ENCODE results near the gene IGFBP3.

DNA sequence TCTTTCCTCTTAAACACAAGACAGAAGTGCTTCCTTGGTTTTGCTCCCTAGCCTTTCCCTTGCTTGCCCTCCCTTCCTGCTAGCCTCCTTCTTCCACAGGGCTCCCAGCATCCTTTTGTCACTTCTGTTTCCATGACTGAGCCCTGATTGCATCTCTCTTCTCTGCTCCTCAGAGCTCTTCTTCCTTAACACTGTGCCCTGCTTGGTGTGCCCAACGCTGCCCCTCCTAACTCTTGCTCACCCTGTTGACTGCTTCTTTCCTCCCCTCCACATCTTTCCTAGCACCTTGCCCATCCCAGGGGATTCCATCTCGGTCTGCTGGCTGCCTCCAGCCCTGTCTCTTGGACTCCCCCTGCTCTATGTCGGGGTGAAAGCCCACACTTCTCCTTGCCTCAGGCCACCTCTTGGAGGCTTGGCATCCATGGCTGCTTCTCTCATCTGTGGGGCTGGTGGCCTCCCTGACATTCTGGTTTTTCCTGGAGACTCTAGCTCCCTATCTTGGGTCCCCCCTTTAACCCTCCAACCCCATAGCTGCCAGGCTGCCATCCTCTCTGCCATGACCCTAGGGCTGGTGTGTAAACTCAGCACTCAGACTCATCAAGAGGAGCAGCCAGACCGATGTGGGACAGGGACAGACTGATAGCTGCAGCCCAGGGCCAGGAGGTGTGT, 26.9 kb downstream of the IGFBP3 start:
- TF ChIP-seq EP300 (IDR thresholded peaks at IDR 0.05; ENCODE audit: low read depth) (no peak), POLR2AphosphoS5 (IDR thresholded peaks at IDR 0.05) (no peak), POLR2A (IDR thresholded peaks at IDR 0.05) (no peak)
- TF ChIP-seq, protein P1, sequence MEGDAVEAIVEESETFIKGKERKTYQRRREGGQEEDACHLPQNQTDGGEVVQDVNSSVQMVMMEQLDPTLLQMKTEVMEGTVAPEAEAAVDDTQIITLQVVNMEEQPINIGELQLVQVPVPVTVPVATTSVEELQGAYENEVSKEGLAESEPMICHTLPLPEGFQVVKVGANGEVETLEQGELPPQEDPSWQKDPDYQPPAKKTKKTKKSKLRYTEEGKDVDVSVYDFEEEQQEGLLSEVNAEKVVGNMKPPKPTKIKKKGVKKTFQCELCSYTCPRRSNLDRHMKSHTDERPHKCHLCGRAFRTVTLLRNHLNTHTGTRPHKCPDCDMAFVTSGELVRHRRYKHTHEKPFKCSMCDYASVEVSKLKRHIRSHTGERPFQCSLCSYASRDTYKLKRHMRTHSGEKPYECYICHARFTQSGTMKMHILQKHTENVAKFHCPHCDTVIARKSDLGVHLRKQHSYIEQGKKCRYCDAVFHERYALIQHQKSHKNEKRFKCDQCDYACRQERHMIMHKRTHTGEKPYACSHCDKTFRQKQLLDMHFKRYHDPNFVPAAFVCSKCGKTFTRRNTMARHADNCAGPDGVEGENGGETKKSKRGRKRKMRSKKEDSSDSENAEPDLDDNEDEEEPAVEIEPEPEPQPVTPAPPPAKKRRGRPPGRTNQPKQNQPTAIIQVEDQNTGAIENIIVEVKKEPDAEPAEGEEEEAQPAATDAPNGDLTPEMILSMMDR (IDR thresholded peaks at IDR 0.05): no peak
